GM18873 (cell line): ENCODE measurements around the gene TGFA.

Experiments used
- ATAC-seq: cut with Tn5 transposase; IDR thresholded peaks from one replicate; pipeline ENCODE4 v1.9.1; 2021; ENCODE audit warnings: mild to moderate bottlenecking, moderate library complexity, moderate number of reproducible peaks; ENCODE audit not compliant: unreplicated experiment, low FRiP score

TGFA gene

GRCh38 chr2:70554338-70554892 lies 789 bp upstream of the TGFA start:
- ATAC-seq: no peak

GRCh38 chr2:70553334-70553583 lies 367 bp downstream of the TGFA start:
- no peak for ATAC-seq

GRCh38 chr2:70552501-70553333 lies 909 bp downstream of the TGFA start:
- ATAC-seq: no peak

- ATAC-seq: no peak
These were observed 2.5 kb downstream of the TGFA start for GRCh38 chr2:70551167-70551566.

GRCh38 chr2:70549962-70550361 lies 3.7 kb downstream of the TGFA start:
- ATAC-seq: no peak

- no peak for ATAC-seq
These were observed 4.4 kb downstream of the TGFA start for GRCh38 chr2:70549064-70549710.

- no peak for ATAC-seq
These were observed 5.4 kb downstream of the TGFA start for GRCh38 chr2:70548233-70548632.

- ATAC-seq: no peak
These were observed 6.7 kb downstream of the TGFA start for GRCh38 chr2:70546885-70547284.

- ATAC-seq: no peak
These were observed 7.2 kb downstream of the TGFA start for GRCh38 chr2:70546376-70546775.

- ATAC-seq: no peak
These were observed 12.1 kb downstream of the TGFA start for GRCh38 chr2:70541481-70542020.

- no peak for ATAC-seq
These were observed 15.8 kb downstream of the TGFA start for GRCh38 chr2:70537840-70538239.

GRCh38 chr2:70536517-70537055 lies 17.0 kb downstream of the TGFA start:
- ATAC-seq: no peak

- ATAC-seq: no peak
These were observed 18.1 kb downstream of the TGFA start for GRCh38 chr2:70535573-70535972.

- no peak for ATAC-seq
These were observed 19.3 kb downstream of the TGFA start for GRCh38 chr2:70534183-70534836.

- no peak for ATAC-seq
These were observed 21.2 kb downstream of the TGFA start for GRCh38 chr2:70532244-70532935.

GRCh38 chr2:70531419-70532086 lies 22.1 kb downstream of the TGFA start:
- ATAC-seq: no peak

- ATAC-seq: no peak
These were observed 24.0 kb downstream of the TGFA start for GRCh38 chr2:70529610-70530009.

GRCh38 chr2:70528929-70529328 lies 24.7 kb downstream of the TGFA start:
- no peak for ATAC-seq

- no peak for ATAC-seq
These were observed 25.4 kb downstream of the TGFA start for GRCh38 chr2:70528276-70528675.
